ENCODE results near the gene DGKG. TPM values are rescaled to one million over a fixed set of nuclear protein-coding genes. Genes with fewer than 3 reads are reported as not detected.

Gene DGKG
- total RNA-seq, 1 donor = 2.5 TPM

DNA sequence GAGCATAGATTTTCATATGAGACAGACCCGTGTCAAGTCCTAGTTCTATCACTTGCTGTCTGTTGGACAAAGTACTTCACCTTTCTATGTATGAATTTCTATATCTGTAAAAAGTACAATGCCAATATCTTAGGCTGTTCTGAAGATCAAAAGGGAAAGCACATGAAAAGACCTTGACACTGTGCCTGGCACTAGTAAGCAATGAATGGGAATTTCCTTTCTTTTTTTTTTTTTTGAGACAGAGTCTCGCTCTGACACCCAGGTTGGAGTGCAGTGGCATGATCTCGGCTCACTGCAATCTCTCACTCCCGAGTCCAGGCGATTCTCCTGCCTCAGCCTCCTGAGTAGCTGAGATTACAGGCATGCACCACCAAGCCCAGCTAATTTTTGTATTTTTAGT is 217.8 kb downstream of the DGKG start:
- DNase-seq (ENCODE audit: insufficient read length, low spot score, missing footprints) = no peak
- H3K4me2 ChIP-seq (ENCODE audit: insufficient read depth, low read length) = no peak overlapping the region
- no peaks in the 10 kb centered on the region for H4K20me1 ChIP-seq (ENCODE audit: insufficient read depth, low read length)
- TF ChIP-seq, protein P1, sequence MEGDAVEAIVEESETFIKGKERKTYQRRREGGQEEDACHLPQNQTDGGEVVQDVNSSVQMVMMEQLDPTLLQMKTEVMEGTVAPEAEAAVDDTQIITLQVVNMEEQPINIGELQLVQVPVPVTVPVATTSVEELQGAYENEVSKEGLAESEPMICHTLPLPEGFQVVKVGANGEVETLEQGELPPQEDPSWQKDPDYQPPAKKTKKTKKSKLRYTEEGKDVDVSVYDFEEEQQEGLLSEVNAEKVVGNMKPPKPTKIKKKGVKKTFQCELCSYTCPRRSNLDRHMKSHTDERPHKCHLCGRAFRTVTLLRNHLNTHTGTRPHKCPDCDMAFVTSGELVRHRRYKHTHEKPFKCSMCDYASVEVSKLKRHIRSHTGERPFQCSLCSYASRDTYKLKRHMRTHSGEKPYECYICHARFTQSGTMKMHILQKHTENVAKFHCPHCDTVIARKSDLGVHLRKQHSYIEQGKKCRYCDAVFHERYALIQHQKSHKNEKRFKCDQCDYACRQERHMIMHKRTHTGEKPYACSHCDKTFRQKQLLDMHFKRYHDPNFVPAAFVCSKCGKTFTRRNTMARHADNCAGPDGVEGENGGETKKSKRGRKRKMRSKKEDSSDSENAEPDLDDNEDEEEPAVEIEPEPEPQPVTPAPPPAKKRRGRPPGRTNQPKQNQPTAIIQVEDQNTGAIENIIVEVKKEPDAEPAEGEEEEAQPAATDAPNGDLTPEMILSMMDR (IDR thresholded peaks at IDR 0.05; ENCODE audit: extremely low read depth, low read depth, low read length) = no peak
- no peaks in the 10 kb centered on the region for H3K4me1 ChIP-seq (ENCODE audit: insufficient read depth, low read length)
- H3K27me3 ChIP-seq (ENCODE audit: insufficient read depth, low read length) = no peaks in the 10 kb centered on the region
- H3K9me3 ChIP-seq (ENCODE audit: low read depth, low read length) = no peaks in the 10 kb centered on the region
- H2AFZ ChIP-seq (ENCODE audit: low read length) = no peak overlapping the region
- H3K27ac ChIP-seq (ENCODE audit: low read depth, low read length) = no peak overlapping the region
- H3K36me3 ChIP-seq (ENCODE audit: insufficient read depth, low read length) = no peaks in the 10 kb centered on the region
- no peak overlapping the region for H3K4me3 ChIP-seq (ENCODE audit: insufficient read depth, low read length)
- no peaks in the 10 kb centered on the region for H3K79me2 ChIP-seq (ENCODE audit: insufficient read depth, low read length)

DNA sequence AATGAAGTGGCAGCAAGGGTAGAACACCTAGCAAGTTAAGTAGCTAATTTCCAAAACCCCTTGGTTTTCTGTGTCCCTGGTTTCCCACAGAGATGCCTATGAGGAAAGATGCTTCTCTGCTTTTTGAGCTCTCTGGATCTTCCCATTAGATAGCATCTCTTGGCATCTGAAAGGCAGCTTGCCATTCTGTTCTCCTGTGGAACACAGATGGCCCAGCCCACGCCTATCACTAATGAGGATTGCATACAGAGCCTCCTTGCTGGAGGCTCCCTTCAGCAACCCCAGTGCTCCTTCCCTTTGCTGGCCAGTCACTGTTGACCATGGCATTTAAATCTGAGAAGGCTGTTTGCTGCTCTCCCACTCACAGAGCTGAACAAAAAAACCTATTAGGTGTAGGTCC is 218.8 kb downstream of the DGKG start:
- Histone ChIP-seq H3K9me3 (ENCODE audit: low read depth, low read length) (no peaks in the 10 kb centered on the region), H3K4me1 (ENCODE audit: insufficient read depth, low read length) (no peaks in the 10 kb centered on the region), H3K27ac (ENCODE audit: low read depth, low read length) (no peak overlapping the region), H3K4me3 (ENCODE audit: insufficient read depth, low read length) (no peak overlapping the region), H3K27me3 (ENCODE audit: insufficient read depth, low read length) (no peaks in the 10 kb centered on the region), H4K20me1 (ENCODE audit: insufficient read depth, low read length) (no peaks in the 10 kb centered on the region), H2AFZ (ENCODE audit: low read length) (no peak overlapping the region), H3K79me2 (ENCODE audit: insufficient read depth, low read length) (no peaks in the 10 kb centered on the region), H3K36me3 (ENCODE audit: insufficient read depth, low read length) (no peaks in the 10 kb centered on the region), H3K4me2 (ENCODE audit: insufficient read depth, low read length) (no peak overlapping the region)
- TF ChIP-seq, protein P1 (IDR thresholded peaks at IDR 0.05; ENCODE audit: extremely low read depth, low read depth, low read length) = no peak
- DNase-seq (ENCODE audit: insufficient read length, low spot score, missing footprints) = no peak

DNA sequence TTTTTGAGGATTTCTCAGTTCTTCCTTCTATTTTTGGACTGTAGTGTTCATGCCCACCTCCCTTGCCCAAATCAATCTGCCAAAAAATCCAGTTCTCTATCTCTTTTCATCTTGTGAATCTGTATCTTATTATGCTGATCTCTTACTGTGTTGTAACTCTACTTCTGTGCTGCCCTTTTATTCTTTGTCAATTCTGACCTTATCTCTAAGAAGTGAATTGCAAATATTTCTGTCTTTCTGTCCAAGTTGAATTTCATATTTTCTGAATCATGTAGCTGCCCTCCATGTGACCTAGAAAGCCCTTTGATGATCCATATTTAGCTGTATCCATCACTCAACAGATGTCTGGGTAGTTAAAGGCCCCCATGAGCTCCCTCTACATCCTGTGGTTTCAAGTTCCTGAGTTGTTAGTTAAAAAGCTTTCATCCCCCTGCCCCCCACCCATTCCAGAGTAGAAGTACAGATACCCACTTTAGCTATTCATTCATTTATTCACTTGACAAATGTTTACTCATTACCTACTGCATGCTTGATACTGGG is 219.6 kb downstream of the DGKG start:
- H3K9me3 ChIP-seq (ENCODE audit: low read depth, low read length) = no peaks in the 10 kb centered on the region
- no peaks in the 10 kb centered on the region for H3K36me3 ChIP-seq (ENCODE audit: insufficient read depth, low read length)
- no peak for DNase-seq (ENCODE audit: insufficient read length, low spot score, missing footprints)
- H4K20me1 ChIP-seq (ENCODE audit: insufficient read depth, low read length) = no peaks in the 10 kb centered on the region
- H3K4me1 ChIP-seq (ENCODE audit: insufficient read depth, low read length) = no peaks in the 10 kb centered on the region
- no peaks in the 10 kb centered on the region for H3K79me2 ChIP-seq (ENCODE audit: insufficient read depth, low read length)
- H3K4me3 ChIP-seq (ENCODE audit: insufficient read depth, low read length) = no peak overlapping the region
- H3K4me2 ChIP-seq (ENCODE audit: insufficient read depth, low read length) = no peak overlapping the region
- TF ChIP-seq, protein P1 (IDR thresholded peaks at IDR 0.05; ENCODE audit: extremely low read depth, low read depth, low read length) = no peak
- no peak overlapping the region for H2AFZ ChIP-seq (ENCODE audit: low read length)
- H3K27ac ChIP-seq (ENCODE audit: low read depth, low read length) = no peak overlapping the region
- H3K27me3 ChIP-seq (ENCODE audit: insufficient read depth, low read length) = no peaks in the 10 kb centered on the region

DNA sequence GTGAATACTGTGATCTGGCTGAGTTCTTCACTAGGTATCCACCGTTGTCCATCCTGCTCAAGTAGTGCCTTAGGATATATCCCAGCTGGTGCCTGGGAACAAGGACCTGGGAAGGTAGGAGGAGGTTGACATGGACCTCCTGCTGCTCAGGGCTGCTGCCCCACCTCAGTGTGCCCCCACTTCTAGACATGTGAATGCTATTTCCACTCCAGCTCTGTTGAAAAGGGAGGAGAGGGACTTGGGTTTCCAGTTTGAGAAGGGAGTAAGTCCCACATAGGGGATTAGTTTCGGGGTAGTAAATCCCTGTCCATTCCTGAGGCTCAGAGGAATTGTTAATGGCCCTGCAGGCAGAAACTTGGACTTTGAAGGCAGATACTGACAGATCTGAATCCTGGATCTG is 220.2 kb downstream of the DGKG start:
- Histone ChIP-seq H3K9me3 (ENCODE audit: low read depth, low read length) (no peaks in the 10 kb centered on the region), H3K4me1 (ENCODE audit: insufficient read depth, low read length) (no peaks in the 10 kb centered on the region), H3K79me2 (ENCODE audit: insufficient read depth, low read length) (no peaks in the 10 kb centered on the region), H3K27me3 (ENCODE audit: insufficient read depth, low read length) (no peaks in the 10 kb centered on the region), H3K36me3 (ENCODE audit: insufficient read depth, low read length) (no peaks in the 10 kb centered on the region), H3K27ac (ENCODE audit: low read depth, low read length) (no peak overlapping the region), H3K4me3 (ENCODE audit: insufficient read depth, low read length) (no peak overlapping the region), H3K4me2 (ENCODE audit: insufficient read depth, low read length) (no peak overlapping the region), H2AFZ (ENCODE audit: low read length) (no peak overlapping the region), H4K20me1 (ENCODE audit: insufficient read depth, low read length) (no peaks in the 10 kb centered on the region)
- TF ChIP-seq, protein P1 (IDR thresholded peaks at IDR 0.05; ENCODE audit: extremely low read depth, low read depth, low read length) = no peak
- no peak for DNase-seq (ENCODE audit: insufficient read length, low spot score, missing footprints)

Data from osteoblast (primary cell).